ENCODE data around the gene FAM170B.
A peak's percentile ranks its signal among the peaks of the same experiment; 100 is the strongest.

The FAM170B gene

GRCh38 chr10:49133706-49134248, at the start of gene FAM170B:
TSS of gene FAM170B (minus strand) at chr10:49134021. CDS start at chr10:49133918, 103 bp downstream.
- Histone ChIP-seq H3K4me1 (peaks cover 0 to 19% (median 3%) of the 10 kb centered on the region in 4 donors), H3K27ac (no peak within 1 kb of the TSS)
- TF ChIP-seq CTCF (IDR thresholded peaks at IDR 0.05) = no peak

GRCh38 chr10:49182776-49183175, 49.0 kb upstream of the FAM170B start:
- no peaks in the 10 kb centered on the region for H3K9me3 ChIP-seq
- no peaks in the 10 kb centered on the region for H3K36me3 ChIP-seq
- intact Hi-C loops (cut with DNase I; ENCODE audit: low total_unique reads) = no loop called here
- no peaks in the 10 kb centered on the region for H3K27me3 ChIP-seq
- DNase-seq = no peak
- no peak for TF ChIP-seq CTCF (IDR thresholded peaks at IDR 0.05)
- no peak overlapping the region for H3K4me3 ChIP-seq
- H3K4me1 ChIP-seq = peaks cover 0 to 2% (median 0%) of the 10 kb centered on the region in 4 donors
- no peak overlapping the region for H3K27ac ChIP-seq

More at GRCh38 chr10:49133706-49134248, at the start of gene FAM170B:
- no peaks in the 10 kb centered on the region for H3K36me3 ChIP-seq
- H3K4me3 ChIP-seq = no peak within 1 kb of the TSS
- no peaks in the 10 kb centered on the region for H3K27me3 ChIP-seq
- H3K9me3 ChIP-seq = no peaks in the 10 kb centered on the region
- intact Hi-C loops (cut with DNase I; ENCODE audit: low total_unique reads) = no loop called here
- no peak for DNase-seq

GRCh38 chr10:49180444-49180860, 46.6 kb upstream of the FAM170B start:
- Histone ChIP-seq H3K27ac (no peak overlapping the region), H3K27me3 (no peaks in the 10 kb centered on the region), H3K4me3 (no peak overlapping the region), H3K9me3 (no peaks in the 10 kb centered on the region), H3K4me1 (peaks cover 0 to 13% (median 5%) of the 10 kb centered on the region in 4 donors), H3K36me3 (no peaks in the 10 kb centered on the region)
- no peak for TF ChIP-seq CTCF (IDR thresholded peaks at IDR 0.05)
- intact Hi-C loops (cut with DNase I; ENCODE audit: low total_unique reads) = no loop called here
- DNase-seq = no peak

- no peak overlapping the region for H3K27ac ChIP-seq
- intact Hi-C loops (cut with DNase I; ENCODE audit: low total_unique reads) = no loop called here
- no peak overlapping the region for H3K4me3 ChIP-seq
- H3K36me3 ChIP-seq = no peaks in the 10 kb centered on the region
- no peak for TF ChIP-seq CTCF (IDR thresholded peaks at IDR 0.05)
- H3K4me1 ChIP-seq = peaks cover 0 to 13% (median 5%) of the 10 kb centered on the region in 4 donors
- H3K27me3 ChIP-seq = no peaks in the 10 kb centered on the region
- H3K9me3 ChIP-seq = no peaks in the 10 kb centered on the region
- peak in 1 of 2 donors; percentile 44 for DNase-seq
Measured at GRCh38 chr10:49179699-49180443, 46.0 kb upstream of the FAM170B start.

- no peak for TF ChIP-seq CTCF (IDR thresholded peaks at IDR 0.05)
- H3K27ac ChIP-seq = no peak overlapping the region
- no peaks in the 10 kb centered on the region for H3K36me3 ChIP-seq
- no peaks in the 10 kb centered on the region for H3K27me3 ChIP-seq
- intact Hi-C loops (cut with DNase I; ENCODE audit: low total_unique reads) = no loop called here
- no peaks in the 10 kb centered on the region for H3K9me3 ChIP-seq
- H3K4me3 ChIP-seq = no peak overlapping the region
- DNase-seq = no peak
- peaks cover 0 to 13% (median 5%) of the 10 kb centered on the region in 4 donors for H3K4me1 ChIP-seq
Measured at GRCh38 chr10:49178489-49179471, 45.0 kb upstream of the FAM170B start.
